ENCODE measurements around the gene KCND3.

- TF ChIP-seq CTCF (IDR thresholded peaks at IDR 0.05; ENCODE audit: insufficient read depth, low read length) (no peak), GABPA (IDR thresholded peaks at IDR 0.05; ENCODE audit: low read depth) (no peak), REST (IDR thresholded peaks at IDR 0.05; ENCODE audit: insufficient replicate concordance, low read depth) (peak; percentile 66), POLR2AphosphoS5 (IDR thresholded peaks at IDR 0.05; ENCODE audit: low read depth) (no peak), SPI1 (IDR thresholded peaks at IDR 0.05; ENCODE audit: borderline replicate concordance, low read depth) (no peak)
Observed at GRCh38 chr1:111920221-111921024, 69.0 kb downstream of the KCND3 start.
